ENCODE results near the gene ANKS6.

GRCh38 chr9:98687911-98688310, 108.4 kb downstream of the ANKS6 start:
- no peak for TF ChIP-seq EZH2 (IDR thresholded peaks at IDR 0.05; ENCODE audit: borderline replicate concordance, low read depth, low read length, severe bottlenecking)
- TF ChIP-seq CTCF (IDR thresholded peaks at IDR 0.05; ENCODE audit: borderline replicate concordance, extremely low read depth, low read length, poor library complexity, severe bottlenecking), result no peak

All from DND-41 (cell line).